ENCODE measurements around the gene NKX1-2. TPM values are rescaled to one million over a fixed set of nuclear protein-coding genes. Genes with fewer than 3 reads are reported as not detected.
"Not testable (repeated sequence)": the region's sequence is repeated elsewhere in the genome, so short reads cannot be mapped to it uniquely, and the experiment has no call there.

NKX1-2 gene
- total RNA-seq, 1 donor from 2014 or later, result 0.16 TPM

GRCh38 chr10:124449170-124450011, 444 bp downstream of the NKX1-2 start:
- peak; percentile 64 for ATAC-seq

- no peak for ATAC-seq
Observed at GRCh38 chr10:124448696-124449169, 1.1 kb downstream of the NKX1-2 start.

GRCh38 chr10:124447751-124448466, 1.9 kb downstream of the NKX1-2 start:
- no peak for ATAC-seq

GRCh38 chr10:124446830-124447750, 2.7 kb downstream of the NKX1-2 start:
- ATAC-seq, result no peak

GRCh38 chr10:124441694-124442093, 8.1 kb downstream of the NKX1-2 start:
- not testable (repeated sequence) for ATAC-seq

GRCh38 chr10:124436191-124436638, 13.6 kb downstream of the NKX1-2 start:
- peak; percentile 77 for ATAC-seq

- ATAC-seq, result peak; percentile 2
Observed at GRCh38 chr10:124435683-124436082, 14.2 kb downstream of the NKX1-2 start.

GRCh38 chr10:124433461-124433860, 16.4 kb downstream of the NKX1-2 start:
- ATAC-seq, result no peak

GRCh38 chr10:124430077-124430476, 19.8 kb downstream of the NKX1-2 start:
- no peak for ATAC-seq

GRCh38 chr10:124429576-124429975, 20.3 kb downstream of the NKX1-2 start:
- no peak for ATAC-seq

GRCh38 chr10:124428207-124428777, 21.5 kb downstream of the NKX1-2 start:
- peak; percentile 56 for ATAC-seq

GRCh38 chr10:124425227-124425962, 24.4 kb downstream of the NKX1-2 start:
- no peak for ATAC-seq

- no peak for ATAC-seq
Observed at GRCh38 chr10:124423813-124424212, 26.0 kb downstream of the NKX1-2 start.

GRCh38 chr10:124422742-124423141, 27.1 kb downstream of the NKX1-2 start:
- no peak for ATAC-seq

GRCh38 chr10:124420254-124420653, 29.6 kb downstream of the NKX1-2 start:
- ATAC-seq, result no peak

GRCh38 chr10:124419635-124420034, 30.2 kb downstream of the NKX1-2 start:
- ATAC-seq, result no peak

- ATAC-seq, result peak; percentile 99
Observed at GRCh38 chr10:124418726-124419501, 30.9 kb downstream of the NKX1-2 start, which contains the start of gene OAT. Gene OAT (minus strand): TSS chr10:124418923. CDS start chr10:124412171, 6,752 bp downstream.

- ATAC-seq, result peak; percentile 57
Observed at GRCh38 chr10:124417895-124418725, 31.7 kb downstream of the NKX1-2 start.

GRCh38 chr10:124416733-124417132, 33.1 kb downstream of the NKX1-2 start:
- ATAC-seq, result no peak

All from esophagus mucosa (tissue), 1 donor.